HCT116 (cell line): Measurements from ENCODE around the gene BAHCC1. TPM values are rescaled to one million over a fixed set of nuclear protein-coding genes. Genes with fewer than 3 reads are reported as not detected.

Experiments
- ATAC-seq: fragments of 200-7000 bp; cut with Tn5 transposase; 2 replicates; pipeline ENCODE4 v1.9.1; 2020; ENCODE audit warnings: mild to moderate bottlenecking, moderate library complexity
- BruUV-seq: library from RNA; stranded (reverse); fragments of 400-500 nt; replicated peaks from 2 replicates; lab custom pipeline; 2021; lab: Mats Ljungman, UMichigan
- CTCF ChIA-PET: fragments of 300-600 bp; sonication (Branson Sonifier 250); formaldehyde crosslinking; loops from one replicate; lab custom pipeline; 2021; ENCODE audit warnings: antibody characterized with exemption; lab: Charles Lee
- POLR2A ChIA-PET: fragments of 300-600, 350-600 bp; sonication (Branson Sonifier 250); formaldehyde crosslinking; loops from one replicate; lab custom pipeline; 2021; ENCODE audit warnings: antibody characterized with exemption; lab: Charles Lee
- RAD21 ChIA-PET, 2 experiments: fragments of 300-600 bp; sonication (Branson Sonifier 250); formaldehyde crosslinking; loops; one replicate each; lab custom pipeline; 2023; ENCODE audit warnings: low total read pairs in 2 of 2; ENCODE audit not compliant: uncharacterized antibody in 2 of 2, unreplicated experiment in 2 of 2, low non-redundant PET in 1 of 2; lab: Charles Lee
- DNase-seq: peaks from one replicate; pipeline ENCODE4 v3.0.0-alpha.2; 2010; ENCODE audit warnings: low read depth, low spot score
- H2AFZ ChIP-seq: fragments of 200-600 bp; shearing (Covaris generic), sonication (generic); 2 replicates; pipeline ENCODE4 v1.6.1; 2017; ENCODE audit warnings: low read depth, mixed run types, mixed read lengths, antibody characterized with exemption, low read length; ENCODE audit not compliant: poor library complexity, severe bottlenecking
- H3K27ac ChIP-seq: 2 replicates; pipeline ENCODE4 v1.5.1; 2012; ENCODE audit warnings: low read depth, low read length
- H3K27me3 ChIP-seq: fragments of 200-600 bp; sonication (generic); 2 replicates; pipeline ENCODE4 v1.6.1; 2016; ENCODE audit warnings: mixed run types, low read length, mixed read lengths; ENCODE audit not compliant: insufficient read depth
- H3K36me3 ChIP-seq, 2 experiments: fragments of 200-500 bp in 1 of 2; fragments of 200-600 bp in 1 of 2; sonication (Bioruptor generic) in 1 of 2; sonication (generic) in 1 of 2; 2 replicates each; pipeline versions ENCODE4 v1.5.1 to v1.6.1; 2014 to 2016; ENCODE audit warnings: low read length in 2 of 2, inconsistent platforms in 1 of 2, mixed read lengths in 1 of 2, mixed run types in 1 of 2; ENCODE audit not compliant: insufficient read depth in 2 of 2, control insufficient read depth in 1 of 2
- H3K4me1 ChIP-seq, 2 experiments: fragments of 200-600 bp in 1 of 2; sonication (generic) in 1 of 2; 2 replicates each; pipeline versions ENCODE4 v1.5.1 to v1.6.1; 2012 to 2017; ENCODE audit warnings: low read length in 2 of 2, inconsistent platforms in 1 of 2, mild to moderate bottlenecking in 1 of 2, mixed read lengths in 1 of 2, mixed run types in 1 of 2, moderate library complexity in 1 of 2; ENCODE audit not compliant: insufficient read depth in 2 of 2, control insufficient read depth in 1 of 2
- H3K4me2 ChIP-seq: fragments of 200-600 bp; sonication (generic); 2 replicates; pipeline ENCODE4 v1.6.1; 2017; ENCODE audit warnings: mixed run types, low read length, mixed read lengths
- H3K4me3 ChIP-seq, 2 experiments: fragments of 200-600 bp in 1 of 2; sonication (generic) in 1 of 2; replicated peaks in 1 of 2; 2 replicates each; pipeline ENCODE4 v1.5.1; 2011 to 2016; ENCODE audit warnings: low read length in 2 of 2, control low read depth in 1 of 2, low read depth in 1 of 2, mild to moderate bottlenecking in 1 of 2, mixed read lengths in 1 of 2, mixed run types in 1 of 2
- H3K79me2 ChIP-seq: fragments of 200-600 bp; sonication (generic); 2 replicates; pipeline ENCODE4 v1.6.1; 2017; ENCODE audit warnings: mild to moderate bottlenecking, mixed run types, low read length, moderate library complexity, mixed read lengths; ENCODE audit not compliant: insufficient read depth
- H3K9ac ChIP-seq: fragments of 200-600 bp; sonication (generic); 2 replicates; pipeline ENCODE4 v1.6.1; 2016; ENCODE audit warnings: low read length, mixed read lengths
- H3K9me2 ChIP-seq: fragments of 200-600 bp; sonication (generic), shearing (Covaris generic); 2 replicates; pipeline ENCODE4 v1.6.1; 2017; ENCODE audit warnings: mixed run types, mild to moderate bottlenecking, moderate library complexity; ENCODE audit not compliant: insufficient read depth
- H3K9me3 ChIP-seq, 2 experiments: fragments of 200-500 bp in 1 of 2; fragments of 200-600 bp in 1 of 2; sonication (Bioruptor generic) in 1 of 2; sonication (generic) in 1 of 2; 2 replicates each; pipeline ENCODE4 v1.6.1; 2014 to 2017; ENCODE audit warnings: low read length in 2 of 2, mixed read lengths in 2 of 2, inconsistent platforms in 1 of 2, low read depth in 1 of 2, mild to moderate bottlenecking in 1 of 2, mixed run types in 1 of 2, moderate library complexity in 1 of 2; ENCODE audit not compliant: control insufficient read depth in 1 of 2, insufficient read depth in 1 of 2
- H4K20me1 ChIP-seq: fragments of 200-600 bp; sonication (generic), shearing (Covaris generic); 2 replicates; pipeline ENCODE4 v1.6.1; 2017; ENCODE audit warnings: mixed run types, mild to moderate bottlenecking, moderate library complexity; ENCODE audit not compliant: insufficient read depth
- CBX3 ChIP-seq: IDR thresholded peaks from 2 replicates; pipeline ENCODE4 v1.6.1; 2012; ENCODE audit warnings: low read depth
- CEBPB ChIP-seq: IDR thresholded peaks from 2 replicates; pipeline ENCODE4 v1.6.1; 2012; ENCODE audit warnings: low read depth
- CTCF ChIP-seq, 3 experiments: fragments of 200-600 bp in 1 of 3; sonication (generic) in 1 of 3; IDR thresholded peaks in 2 of 3; conservative IDR thresholded peaks in 1 of 3; 2 replicates each; pipeline ENCODE4 v1.5.1; 2012 to 2017; ENCODE audit warnings: low read depth in 2 of 3, low read length in 2 of 3, antibody characterized with exemption in 1 of 3, borderline replicate concordance in 1 of 3, control low read depth in 1 of 3, mild to moderate bottlenecking in 1 of 3, mixed read lengths in 1 of 3, mixed run types in 1 of 3, moderate library complexity in 1 of 3; ENCODE audit not compliant: insufficient read depth in 1 of 3
- EGR1 ChIP-seq: IDR thresholded peaks from 2 replicates; pipeline ENCODE4 v1.6.1; 2012; ENCODE audit warnings: low read depth
- ELF1 ChIP-seq: IDR thresholded peaks from 2 replicates; pipeline ENCODE4 v1.6.1; 2012; ENCODE audit warnings: low read depth, borderline replicate concordance
- EZH2 ChIP-seq: fragments of 200-600 bp; sonication (generic); IDR thresholded peaks from 2 replicates; pipeline ENCODE4 v1.6.1; 2017; ENCODE audit warnings: antibody characterized with exemption, mixed run types
- EZH2phosphoT487 ChIP-seq: fragments of 200-600 bp; IDR thresholded peaks from 2 replicates; pipeline ENCODE4 v1.6.1; 2018; ENCODE audit warnings: antibody characterized with exemption, borderline replicate concordance
- FOSL1 ChIP-seq: IDR thresholded peaks from 2 replicates; pipeline ENCODE4 v1.6.1; 2012; ENCODE audit warnings: low read depth
- JUND ChIP-seq: IDR thresholded peaks from 2 replicates; pipeline ENCODE4 v1.6.1; 2012
- POLR2A ChIP-seq: IDR thresholded peaks from 2 replicates; pipeline ENCODE4 v1.7.0; 2011; ENCODE audit warnings: borderline replicate concordance; ENCODE audit not compliant: insufficient read depth, insufficient read length; ENCODE audit errors: extremely low read depth
- RAD21 ChIP-seq: IDR thresholded peaks from 2 replicates; pipeline ENCODE4 v1.6.1; 2012; ENCODE audit warnings: low read depth, mild to moderate bottlenecking
- REST ChIP-seq: IDR thresholded peaks from 2 replicates; pipeline ENCODE4 v1.6.1; 2012; ENCODE audit warnings: low read depth
- SIN3A ChIP-seq: IDR thresholded peaks from 2 replicates; pipeline ENCODE4 v1.6.1; 2012; ENCODE audit warnings: low read depth
- SRF ChIP-seq: IDR thresholded peaks from 2 replicates; pipeline ENCODE4 v1.6.1; 2012; ENCODE audit warnings: low read depth
- YY1 ChIP-seq: IDR thresholded peaks from 2 replicates; pipeline ENCODE4 v1.6.1; 2011; ENCODE audit warnings: low read length, low read depth, moderate library complexity, mild to moderate bottlenecking; ENCODE audit not compliant: insufficient replicate concordance; ENCODE audit errors: extremely low read depth
- ZFX ChIP-seq: fragments of 450-650 bp; IDR thresholded peaks from 2 replicates; pipeline ENCODE4 v1.6.1; 2017
- ZNF274 ChIP-seq: fragments of 200-500 bp; sonication (Bioruptor generic); IDR thresholded peaks from 2 replicates; pipeline ENCODE4 v1.6.1; 2014; ENCODE audit warnings: mild to moderate bottlenecking, low read depth, low read length, inconsistent platforms
- intact Hi-C: fragments of 100-400 bp; cut with micrococcal nuclease; formaldehyde crosslinking; loops from 2 replicates; pipeline ENCODE4 v1.10.0; 2022
- total RNA-seq: library from RNA; stranded (reverse); gene quantifications from one replicate; pipeline ENCODE4 v1.2.1, GENCODE V29; 2021; ENCODE audit not compliant: unreplicated experiment
- TF ChIP-seq, protein P1 (sequence below): IDR thresholded peaks from 2 replicates; pipeline ENCODE4 v1.6.1; 2012
- TF ChIP-seq, protein P2 (sequence below): IDR thresholded peaks from 2 replicates; pipeline ENCODE4 v1.6.1; 2012

BAHCC1 gene
- total RNA-seq, 1 experiment from 2014 or later = 45.2 TPM

- Histone ChIP-seq H3K79me2 (no peaks in the 10 kb centered on the region), H4K20me1 (no peaks in the 10 kb centered on the region), H3K9ac (no peak overlapping the region), H3K27me3 (no peaks in the 10 kb centered on the region), H3K36me3 (no peaks in the 10 kb centered on the region), H3K4me3 (no peak overlapping the region), H3K9me3 (no peaks in the 10 kb centered on the region), H3K9me2 (no peaks in the 10 kb centered on the region), H3K27ac (no peak overlapping the region), H2AFZ (no peak overlapping the region), H3K4me2 (no peak overlapping the region), H3K4me1 (peaks cover 21 to 35% of the 10 kb centered on the region in 2 experiments)
- ChIA-PET RAD21 (no interaction called here), POLR2A (no interaction called here), CTCF (no interaction called here)
- ATAC-seq (no peak), DNase-seq (no peak)
- BruUV-seq = no TSS peak
- no peak for TF ChIP-seq ELF1
- no peak for TF ChIP-seq REST
- TF ChIP-seq EZH2 = no peak
- TF ChIP-seq POLR2A = no peak
- TF ChIP-seq YY1 = no peak
- no peak for TF ChIP-seq SRF
- no peak for TF ChIP-seq ZNF274
- no peak for TF ChIP-seq EGR1
- no peak for TF ChIP-seq FOSL1
- TF ChIP-seq RAD21 = no peak
- no peak for TF ChIP-seq SIN3A
- TF ChIP-seq CTCF (IDR thresholded peaks at IDR 0.05 in 2 of 3, conservative IDR thresholded peaks at IDR 0.05 in 1 of 3; ENCODE audit: borderline replicate concordance in 1 of 3, insufficient read depth in 1 of 3, low read depth in 2 of 3, low read length in 2 of 3) = no peak
- TF ChIP-seq, protein P1, sequence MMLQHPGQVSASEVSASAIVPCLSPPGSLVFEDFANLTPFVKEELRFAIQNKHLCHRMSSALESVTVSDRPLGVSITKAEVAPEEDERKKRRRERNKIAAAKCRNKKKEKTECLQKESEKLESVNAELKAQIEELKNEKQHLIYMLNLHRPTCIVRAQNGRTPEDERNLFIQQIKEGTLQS = no peak
- no peak for TF ChIP-seq EZH2phosphoT487
- TF ChIP-seq, protein P2, sequence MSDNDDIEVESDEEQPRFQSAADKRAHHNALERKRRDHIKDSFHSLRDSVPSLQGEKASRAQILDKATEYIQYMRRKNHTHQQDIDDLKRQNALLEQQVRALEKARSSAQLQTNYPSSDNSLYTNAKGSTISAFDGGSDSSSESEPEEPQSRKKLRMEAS = no peak
- no peak for TF ChIP-seq JUND
- TF ChIP-seq ZFX = no peak
- TF ChIP-seq CBX3 = no peak
- no peak for TF ChIP-seq CEBPB
- intact Hi-C loops = no loop called here
Observed at GRCh38 chr17:81435652-81436293, 40.5 kb downstream of the BAHCC1 start.
